Bronchial epithelial cell (primary cell): ENCODE measurements around the gene SLC35D3. TPM values are rescaled to one million over a fixed set of nuclear protein-coding genes. Genes with fewer than 3 reads are reported as not detected.

Experiments
- DNase-seq: peaks from one replicate; pipeline ENCODE4 v3.0.0-alpha.2; 2010; ENCODE audit warnings: low read depth
- FAIRE-seq: peaks from 2 replicates; lab custom pipeline; 2011; peaks lifted over from hg19 to GRCh38; lab: Jason Lieb, UNC
- H3K27me3 ChIP-seq: 2 replicates; pipeline ENCODE4 v1.5.1; 2011; ENCODE audit warnings: low read length; ENCODE audit not compliant: control insufficient read depth, insufficient read depth
- H3K36me3 ChIP-seq: 2 replicates; pipeline ENCODE4 v1.5.1; 2011; ENCODE audit warnings: low read length; ENCODE audit not compliant: control insufficient read depth, insufficient read depth
- H3K4me3 ChIP-seq: 2 replicates; pipeline ENCODE4 v1.5.1; 2011; ENCODE audit warnings: mild to moderate bottlenecking, low read depth, low read length, control low read depth
- CTCF ChIP-seq: IDR thresholded peaks from 2 replicates; pipeline ENCODE4 v1.5.1; 2011; ENCODE audit warnings: mild to moderate bottlenecking, moderate library complexity, low read length, control low read depth, inconsistent platforms; ENCODE audit not compliant: insufficient read depth, severe bottlenecking
- total RNA-seq: library from RNA; depleted of rRNA; stranded (reverse); fragments of >200 nt; gene quantifications from 2 replicates; pipeline ENCODE4 v1.2.1, GENCODE V29; 2014

The SLC35D3 gene
- total RNA-seq, 1 donor from 2014 or later = not detected

GRCh38 chr6:136920671-136921380 lies 1.3 kb upstream of the SLC35D3 start:
- peak; percentile 5 for DNase-seq
- TF ChIP-seq CTCF = no peak
- Histone ChIP-seq H3K27me3 (peaks cover 36% of the 10 kb centered on the region), H3K36me3 (no peaks in the 10 kb centered on the region), H3K4me3 (peak overlapping the region; percentile 31)
- FAIRE-seq = peak; percentile 81

- DNase-seq = no peak
- no peaks in the 10 kb centered on the region for H3K36me3 ChIP-seq
- FAIRE-seq = no peak
- H3K27me3 ChIP-seq = peaks cover 36% of the 10 kb centered on the region
- no peak for TF ChIP-seq CTCF
- peak overlapping the region; percentile 31 for H3K4me3 ChIP-seq
Measured at GRCh38 chr6:136921381-136921935, 643 bp upstream of the SLC35D3 start.

DNA sequence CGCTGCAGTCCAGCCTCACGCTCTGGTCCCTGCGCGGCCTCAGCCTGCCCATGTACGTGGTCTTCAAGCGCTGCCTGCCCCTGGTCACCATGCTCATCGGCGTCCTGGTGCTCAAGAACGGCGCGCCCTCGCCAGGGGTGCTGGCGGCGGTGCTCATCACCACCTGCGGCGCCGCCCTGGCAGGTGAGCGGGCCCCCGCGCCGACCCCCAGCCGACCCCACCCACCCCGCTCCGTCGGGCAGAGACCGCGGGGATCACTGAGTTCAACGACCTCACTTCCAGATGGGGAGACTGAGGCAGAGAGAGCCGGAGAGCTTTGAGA lies 545 bp downstream of the SLC35D3 start:
- no peak for FAIRE-seq
- H3K27me3 ChIP-seq = peaks cover 36% of the 10 kb centered on the region
- H3K4me3 ChIP-seq = peak overlapping the region; percentile 31

DNA sequence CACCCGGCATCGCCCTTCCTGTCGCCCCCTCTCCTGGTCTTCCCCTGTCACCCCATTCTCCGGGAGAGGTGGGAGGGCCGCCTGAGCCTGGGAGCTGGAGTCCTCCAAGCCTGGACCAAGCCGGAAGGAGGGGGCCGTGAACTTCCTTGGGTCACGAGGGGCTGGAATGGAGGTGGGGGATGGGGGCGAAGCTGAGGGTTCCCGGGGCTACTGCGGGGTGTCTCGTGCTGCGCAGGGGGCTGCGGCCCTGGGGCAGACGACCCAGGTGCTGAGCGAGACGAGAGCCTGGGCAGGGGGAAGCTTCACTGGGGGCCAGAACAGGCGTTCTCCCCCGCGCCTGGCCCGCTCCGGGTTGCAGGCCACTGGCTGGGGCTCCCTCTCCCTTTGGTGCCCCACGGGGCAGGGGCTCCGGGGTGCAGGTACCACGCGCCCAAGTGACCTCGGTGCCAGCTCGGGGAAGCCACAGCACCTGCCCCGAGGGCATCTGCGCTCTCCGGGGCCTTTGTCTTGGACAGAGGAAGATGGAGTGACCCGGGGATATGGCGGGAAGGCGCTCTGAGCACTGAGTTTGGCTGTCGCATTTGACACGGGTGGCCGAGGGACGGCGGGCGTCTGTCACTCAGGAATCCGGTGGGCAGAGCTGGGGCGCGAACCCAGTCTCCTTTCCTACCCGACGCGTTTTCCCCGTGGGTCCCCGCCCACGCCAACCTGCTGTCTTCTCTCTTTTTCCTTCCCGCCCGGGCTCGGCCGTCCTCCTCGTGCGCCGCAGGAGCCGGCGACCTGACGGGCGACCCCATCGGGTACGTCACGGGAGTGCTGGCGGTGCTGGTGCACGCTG lies 1.2 kb downstream of the SLC35D3 start:
- no peak overlapping the region for H3K4me3 ChIP-seq
- FAIRE-seq (no peak), DNase-seq (no peak)
- peaks cover 36% of the 10 kb centered on the region for H3K27me3 ChIP-seq
- no peak for TF ChIP-seq CTCF
- no peaks in the 10 kb centered on the region for H3K36me3 ChIP-seq

More for the DNA sequence above, 545 bp downstream of the SLC35D3 start:
- TF ChIP-seq CTCF = no peak
- no peaks in the 10 kb centered on the region for H3K36me3 ChIP-seq
- no peak for DNase-seq

- no peak overlapping the region for H3K4me3 ChIP-seq
- DNase-seq = no peak
- no peak for TF ChIP-seq CTCF
- FAIRE-seq = no peak
- H3K27me3 ChIP-seq = peaks cover 36% of the 10 kb centered on the region
- no peaks in the 10 kb centered on the region for H3K36me3 ChIP-seq
Measured at GRCh38 chr6:136923954-136924673, 2.0 kb downstream of the SLC35D3 start.
